Glomerular endothelial cell (primary cell): ENCODE results near the gene ABCA8. TPM values are rescaled to one million over a fixed set of nuclear protein-coding genes. Genes with fewer than 3 reads are reported as not detected.

Experiments
- DNase-seq: peaks from one replicate; pipeline ENCODE4 v3.0.0-alpha.2; 2011; ENCODE audit warnings: low read depth, low spot score; ENCODE audit errors: extremely low read depth
- total RNA-seq: library from RNA; depleted of rRNA; stranded (reverse); fragments of >200 nt; gene quantifications from 2 replicates; pipeline ENCODE4 v1.2.3, GENCODE V29; 2015

Gene ABCA8
- total RNA-seq, 1 donor from 2014 or later = 0.12 TPM

- DNase-seq = no peak
Observed at GRCh38 chr17:68878226-68878885, 76.8 kb downstream of the ABCA8 start.

DNA sequence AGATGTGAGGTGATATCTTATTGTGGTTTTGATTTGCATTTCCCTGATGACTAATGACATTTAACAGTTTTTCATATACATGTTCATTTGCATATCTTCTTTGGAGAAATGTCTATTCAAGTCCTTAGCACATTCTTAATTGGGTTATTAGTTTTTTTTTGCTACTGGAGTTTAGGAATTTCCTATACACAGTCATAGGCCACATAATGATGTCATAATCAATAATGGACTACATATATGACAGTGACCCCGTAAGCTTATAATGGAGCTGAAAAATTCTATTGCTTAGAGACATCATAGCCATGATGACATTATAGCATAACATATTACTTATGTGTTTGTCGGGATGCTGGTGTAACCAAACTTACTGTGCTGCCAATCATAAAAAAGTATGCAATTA lies 83.7 kb downstream of the ABCA8 start:
- no peak for DNase-seq

GRCh38 chr17:68870976-68871375 lies 84.2 kb downstream of the ABCA8 start:
- no peak for DNase-seq

DNA sequence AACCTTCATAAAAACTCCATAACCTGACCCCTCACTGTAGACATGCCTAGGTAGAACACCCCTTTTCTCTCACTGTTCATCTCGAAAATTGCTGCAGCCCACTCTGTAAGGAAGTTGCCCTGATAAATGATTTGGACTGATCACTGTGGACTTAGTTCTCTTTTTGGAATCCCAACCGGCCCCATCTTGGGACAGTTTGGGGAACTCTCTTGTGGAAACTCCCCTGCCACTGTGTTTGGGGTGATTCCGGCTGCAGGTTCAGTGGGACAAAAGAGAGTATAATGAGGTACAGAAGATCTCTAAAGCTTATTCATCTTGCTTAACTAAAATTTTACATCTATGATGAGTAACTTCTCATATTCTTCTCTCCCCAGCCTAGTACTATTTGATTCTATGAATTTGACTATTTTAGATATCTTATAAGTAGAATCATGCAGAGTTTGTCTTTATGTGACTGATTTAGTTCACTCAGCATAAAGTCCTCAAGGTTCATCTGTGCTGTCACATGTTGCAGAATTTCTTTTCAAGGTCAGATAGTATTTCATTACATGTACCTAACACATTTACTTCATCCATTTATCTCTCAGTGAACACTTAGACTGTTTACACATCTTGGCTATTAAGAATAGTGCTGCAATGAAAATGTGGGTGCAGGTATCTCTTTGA lies 84.9 kb downstream of the ABCA8 start:
- no peak for DNase-seq

GRCh38 chr17:68868708-68869107 lies 86.5 kb downstream of the ABCA8 start:
- DNase-seq = no peak

GRCh38 chr17:68867759-68868516 lies 87.3 kb downstream of the ABCA8 start:
- DNase-seq = no peak

DNA sequence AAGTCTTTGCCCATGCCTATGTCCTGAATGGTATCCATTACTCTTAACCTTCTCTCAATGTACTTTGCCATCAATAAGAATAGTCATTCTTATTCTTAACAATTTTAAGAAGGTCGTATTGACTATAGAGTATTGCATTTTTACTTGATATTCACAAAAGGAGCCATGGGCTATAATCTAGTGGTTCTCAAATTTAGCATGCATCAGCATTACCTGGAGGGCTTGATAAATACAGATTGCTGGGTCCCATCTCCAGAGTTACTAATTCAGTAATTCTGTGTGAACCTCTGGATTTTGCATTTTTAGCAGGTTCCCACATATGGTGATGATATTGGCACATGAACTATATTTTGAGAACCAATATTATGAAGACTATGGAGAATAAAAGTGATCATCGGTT lies 89.6 kb downstream of the ABCA8 start:
- DNase-seq = no peak

GRCh38 chr17:68863091-68863652 lies 92.0 kb downstream of the ABCA8 start:
- no peak for DNase-seq

DNA sequence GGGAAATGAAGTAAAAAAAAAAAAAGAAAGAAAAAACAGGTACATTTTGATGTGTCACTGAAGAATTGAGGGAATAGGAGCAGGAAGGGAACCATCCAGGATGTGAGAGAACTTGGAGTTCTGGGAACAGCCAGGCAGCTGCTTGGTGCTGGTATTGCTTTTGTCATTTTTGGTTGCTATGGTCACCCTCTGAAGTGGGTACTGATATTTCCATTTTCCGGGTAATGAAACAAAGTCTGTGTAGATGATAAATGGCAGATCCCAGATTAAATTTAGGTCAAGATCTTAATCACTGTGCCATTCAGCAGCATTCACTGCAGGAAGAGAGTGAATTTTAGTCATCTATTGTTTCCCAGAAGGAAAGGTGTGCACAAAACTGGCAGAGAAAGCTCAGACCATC lies 93.6 kb downstream of the ABCA8 start:
- DNase-seq = peak; percentile 73

DNA sequence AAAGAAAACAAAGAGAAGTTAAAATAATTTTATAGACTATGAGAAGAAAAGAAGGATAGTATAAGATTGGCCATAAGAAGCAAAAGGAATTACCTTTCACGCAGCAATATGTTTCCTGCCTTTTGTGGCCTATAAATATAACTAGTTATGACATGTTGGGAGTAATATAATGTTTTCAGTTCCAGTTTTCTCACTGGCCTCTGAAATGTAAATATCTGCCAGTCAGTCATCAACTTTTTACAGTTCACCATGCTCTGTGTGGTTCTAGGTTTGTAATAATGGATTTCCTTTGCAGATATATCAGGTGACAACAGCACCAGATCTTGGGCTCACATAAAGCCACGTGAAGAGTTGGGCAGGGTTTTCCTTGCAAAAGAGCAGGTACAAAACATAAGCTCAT lies 94.3 kb downstream of the ABCA8 start:
- no peak for DNase-seq

DNA sequence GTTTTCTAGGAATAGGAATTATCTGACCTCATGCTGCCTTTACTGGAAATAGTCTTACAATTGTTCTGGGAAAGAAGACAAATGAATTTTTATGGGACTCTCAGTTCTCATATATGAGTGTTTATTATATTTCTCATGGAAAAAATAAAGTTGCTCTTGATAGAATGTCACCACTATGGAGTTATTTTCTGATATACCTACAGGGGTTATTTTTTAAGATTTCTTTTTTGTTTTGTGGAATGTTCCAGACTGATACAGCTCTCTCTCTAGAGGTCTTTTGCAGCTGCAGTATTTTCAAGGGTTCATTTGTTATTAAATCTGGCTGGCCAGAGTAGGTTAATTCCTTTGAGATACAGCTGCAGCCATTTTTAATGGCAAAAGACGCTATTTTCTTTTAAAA lies 100.7 kb downstream of the ABCA8 start:
- DNase-seq = no peak

DNA sequence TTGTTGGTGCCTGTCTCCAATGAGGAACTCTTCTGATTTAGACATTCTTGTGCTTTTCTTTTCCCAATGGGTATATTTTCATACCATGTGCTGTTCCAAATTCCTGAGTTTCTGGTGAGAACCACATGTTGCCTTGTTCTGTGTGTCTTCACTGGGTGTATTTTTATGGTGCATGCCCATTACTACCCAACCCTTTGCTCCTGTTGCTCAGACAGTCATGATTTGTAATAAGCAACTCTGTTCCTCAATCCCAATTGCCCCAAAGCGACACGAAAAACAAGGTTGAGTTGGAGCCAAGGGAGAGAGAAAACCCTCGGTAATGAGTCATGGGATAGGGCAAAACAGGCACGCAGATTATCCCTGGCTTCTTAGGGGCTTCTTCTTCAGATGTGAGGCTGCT lies 101.8 kb downstream of the ABCA8 start:
- DNase-seq = no peak

- DNase-seq = no peak
Observed at GRCh38 chr17:68853036-68853435, 102.2 kb downstream of the ABCA8 start.

DNA sequence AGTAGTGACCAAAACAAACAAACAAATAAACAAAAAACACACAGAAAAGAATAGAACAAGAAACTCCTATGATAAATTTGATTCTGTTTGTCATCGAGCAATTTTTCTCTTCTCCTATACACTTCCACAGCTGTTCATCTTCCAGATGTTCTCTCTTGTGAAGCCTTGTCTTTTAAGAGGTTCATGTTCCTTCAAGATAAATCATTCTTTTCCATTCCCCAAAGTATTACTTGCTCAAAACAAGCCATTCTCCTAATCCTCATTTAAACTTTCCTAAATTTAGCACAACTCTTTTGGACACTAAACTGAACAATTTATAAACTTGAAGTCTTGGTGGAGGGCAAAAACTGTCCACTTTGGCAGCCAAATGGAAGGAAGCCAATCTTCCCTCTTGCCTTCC lies 103.3 kb downstream of the ABCA8 start:
- no peak for DNase-seq

GRCh38 chr17:68850749-68851510 lies 104.3 kb downstream of the ABCA8 start:
- DNase-seq = no peak

- no peak for DNase-seq
Observed at GRCh38 chr17:68849673-68850610, 105.2 kb downstream of the ABCA8 start.

- DNase-seq = no peak
Observed at GRCh38 chr17:68847711-68848110, 107.5 kb downstream of the ABCA8 start.

DNA sequence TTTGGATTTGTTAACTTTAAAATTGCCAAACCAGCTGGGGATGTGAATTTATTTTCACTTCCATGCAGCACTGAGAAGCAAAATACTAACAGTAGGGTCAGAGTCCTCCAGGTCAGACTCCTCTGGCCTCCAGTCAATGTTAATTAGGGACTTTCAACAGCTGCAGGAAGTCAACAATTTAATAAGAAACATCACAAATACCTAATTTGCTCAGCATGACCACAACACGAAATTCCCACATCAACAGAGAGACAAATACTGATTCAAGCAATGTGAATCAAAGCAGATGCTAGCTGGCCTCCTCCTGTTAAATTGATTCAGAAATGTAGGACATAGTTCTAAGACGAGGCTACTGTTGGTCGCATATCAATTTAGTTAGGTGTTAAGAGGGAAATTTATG lies 111.7 kb downstream of the ABCA8 start:
- no peak for DNase-seq

DNA sequence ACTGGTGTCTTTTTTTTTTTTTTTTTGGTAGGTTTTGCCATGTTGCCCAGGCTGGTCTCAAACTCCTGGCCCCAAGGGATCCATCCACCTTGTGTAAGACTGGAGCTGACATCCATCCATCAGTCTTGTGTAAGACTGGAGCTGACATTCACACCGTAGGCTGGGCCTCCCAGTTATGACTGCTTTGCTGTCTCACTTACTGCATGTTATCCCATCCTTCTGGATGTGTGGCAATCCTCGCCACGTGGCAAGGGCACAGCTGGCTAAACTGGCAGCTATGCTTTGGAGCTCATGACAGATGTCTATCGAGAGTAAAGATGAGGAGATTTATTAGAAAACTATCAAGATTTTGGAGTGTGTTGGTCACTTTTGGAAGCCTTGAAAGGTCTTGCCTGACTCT lies 115.1 kb downstream of the ABCA8 start:
- DNase-seq = no peak

DNA sequence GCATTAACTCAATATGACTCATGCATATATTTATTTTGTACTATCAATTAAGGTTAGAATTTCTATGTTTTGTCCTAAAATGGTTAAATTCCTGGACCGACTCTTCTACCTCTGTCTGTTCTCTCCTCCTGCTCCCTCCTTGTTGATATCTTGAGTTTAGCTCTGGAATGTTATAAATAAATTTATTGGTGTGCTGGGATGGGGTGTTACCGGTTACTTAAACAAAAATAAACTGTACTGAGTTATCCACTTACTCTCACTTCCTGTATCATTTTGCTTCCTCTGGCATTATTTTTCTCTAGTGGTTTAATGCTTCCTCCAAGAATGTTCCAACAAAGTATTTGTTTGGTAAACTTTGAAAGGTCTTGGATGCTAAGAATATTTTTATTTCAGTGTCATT lies 120.1 kb downstream of the ABCA8 start:
- no peak for DNase-seq
